ENCODE results near the gene CCDC171.
"Not testable (repeated sequence)": the region's sequence is repeated elsewhere in the genome, so short reads cannot be mapped to it uniquely, and the experiment has no call there.

CCDC171 gene

DNA sequence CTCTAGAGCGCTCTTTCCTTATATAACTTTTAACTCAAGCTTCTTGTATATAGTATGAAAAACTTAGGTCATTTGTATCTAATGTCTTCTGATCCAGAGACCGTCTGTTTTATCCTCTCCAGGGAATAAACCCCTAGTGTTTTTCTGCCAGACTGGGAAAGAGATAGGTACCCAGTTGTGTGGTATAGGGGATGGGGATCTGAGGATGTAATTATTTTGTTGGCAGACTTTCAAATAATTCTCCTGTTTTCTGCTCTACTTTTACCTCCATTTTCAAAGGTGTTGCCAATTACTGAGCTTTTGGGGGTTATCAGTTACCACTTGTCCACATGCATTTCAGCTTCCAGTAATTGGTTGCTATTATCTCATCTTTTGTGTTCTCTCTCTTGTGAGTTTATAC is 17.9 kb downstream of the CCDC171 start:
- H3K27ac ChIP-seq: no peak overlapping the region
- TF ChIP-seq, protein P1, sequence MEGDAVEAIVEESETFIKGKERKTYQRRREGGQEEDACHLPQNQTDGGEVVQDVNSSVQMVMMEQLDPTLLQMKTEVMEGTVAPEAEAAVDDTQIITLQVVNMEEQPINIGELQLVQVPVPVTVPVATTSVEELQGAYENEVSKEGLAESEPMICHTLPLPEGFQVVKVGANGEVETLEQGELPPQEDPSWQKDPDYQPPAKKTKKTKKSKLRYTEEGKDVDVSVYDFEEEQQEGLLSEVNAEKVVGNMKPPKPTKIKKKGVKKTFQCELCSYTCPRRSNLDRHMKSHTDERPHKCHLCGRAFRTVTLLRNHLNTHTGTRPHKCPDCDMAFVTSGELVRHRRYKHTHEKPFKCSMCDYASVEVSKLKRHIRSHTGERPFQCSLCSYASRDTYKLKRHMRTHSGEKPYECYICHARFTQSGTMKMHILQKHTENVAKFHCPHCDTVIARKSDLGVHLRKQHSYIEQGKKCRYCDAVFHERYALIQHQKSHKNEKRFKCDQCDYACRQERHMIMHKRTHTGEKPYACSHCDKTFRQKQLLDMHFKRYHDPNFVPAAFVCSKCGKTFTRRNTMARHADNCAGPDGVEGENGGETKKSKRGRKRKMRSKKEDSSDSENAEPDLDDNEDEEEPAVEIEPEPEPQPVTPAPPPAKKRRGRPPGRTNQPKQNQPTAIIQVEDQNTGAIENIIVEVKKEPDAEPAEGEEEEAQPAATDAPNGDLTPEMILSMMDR (IDR thresholded peaks at IDR 0.05): no peak
- TF ChIP-seq ZFX (IDR thresholded peaks at IDR 0.05; ENCODE audit: borderline replicate concordance): no peak

DNA sequence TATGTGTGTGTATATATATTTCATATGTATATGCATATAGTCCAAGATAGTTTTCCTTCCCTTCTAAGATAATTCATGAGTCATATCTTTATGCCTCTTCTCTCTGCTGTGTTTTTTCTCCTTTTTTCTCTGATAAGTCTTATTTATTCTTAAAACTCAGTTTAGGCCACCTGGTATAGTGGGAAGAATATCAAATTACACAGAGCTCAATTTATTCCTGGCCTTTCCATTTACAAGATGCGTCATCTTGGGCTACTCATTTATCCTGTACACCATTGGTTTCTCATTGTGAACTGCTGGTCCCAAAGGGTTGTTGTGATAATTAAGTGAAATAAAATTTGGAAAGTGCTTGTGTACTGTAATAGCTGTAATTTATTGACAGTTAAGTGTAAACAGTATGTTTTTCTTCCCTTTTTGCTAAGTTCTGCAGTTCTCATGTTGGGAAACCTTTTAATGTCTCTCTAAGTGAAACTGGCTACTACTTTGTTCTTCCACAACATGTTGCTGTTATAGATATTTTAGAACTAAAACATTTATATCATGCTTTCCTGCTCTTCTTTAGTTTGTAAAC is 19.4 kb downstream of the CCDC171 start:
- H3K27ac ChIP-seq: no peak overlapping the region
- TF ChIP-seq, protein P1 (IDR thresholded peaks at IDR 0.05): no peak
- TF ChIP-seq ZFX (IDR thresholded peaks at IDR 0.05; ENCODE audit: borderline replicate concordance): no peak

DNA sequence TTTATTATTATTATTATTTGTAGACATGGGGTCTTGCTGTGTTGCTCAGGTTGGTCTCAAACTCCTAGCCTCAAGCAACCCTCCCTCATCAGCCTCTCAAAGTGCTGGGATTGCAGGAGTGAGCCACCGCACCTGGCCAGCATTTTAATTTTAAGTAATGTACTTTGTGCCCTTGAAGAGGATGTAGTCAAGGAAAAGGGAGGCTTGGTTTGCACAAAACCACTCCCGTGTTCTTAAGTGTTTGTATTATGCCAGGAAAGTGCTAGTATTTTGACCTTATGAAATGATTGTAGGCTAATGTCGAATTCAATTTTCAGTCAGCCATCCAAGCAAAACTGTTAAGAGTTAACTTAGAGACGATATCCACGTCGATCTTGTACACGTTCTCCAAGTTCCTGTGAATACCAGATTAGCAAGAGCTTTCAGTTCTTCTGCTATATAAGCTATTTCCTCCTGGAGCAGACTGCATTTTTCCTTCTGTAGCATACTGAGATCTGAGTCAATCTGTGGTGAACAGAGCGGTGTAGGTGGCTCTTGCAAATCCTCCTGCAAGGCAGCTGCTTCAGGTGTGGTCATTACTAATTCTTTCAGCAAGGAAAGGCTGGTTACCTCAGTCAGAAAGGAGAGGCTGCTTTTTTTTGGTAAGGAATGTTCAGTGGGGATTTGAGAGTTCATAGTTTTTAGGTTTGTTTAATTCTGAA is 23.7 kb downstream of the CCDC171 start:
- TF ChIP-seq, protein P1 (IDR thresholded peaks at IDR 0.05): no peak
- no peak for TF ChIP-seq ZFX (IDR thresholded peaks at IDR 0.05; ENCODE audit: borderline replicate concordance)
- no peak overlapping the region for H3K27ac ChIP-seq

DNA sequence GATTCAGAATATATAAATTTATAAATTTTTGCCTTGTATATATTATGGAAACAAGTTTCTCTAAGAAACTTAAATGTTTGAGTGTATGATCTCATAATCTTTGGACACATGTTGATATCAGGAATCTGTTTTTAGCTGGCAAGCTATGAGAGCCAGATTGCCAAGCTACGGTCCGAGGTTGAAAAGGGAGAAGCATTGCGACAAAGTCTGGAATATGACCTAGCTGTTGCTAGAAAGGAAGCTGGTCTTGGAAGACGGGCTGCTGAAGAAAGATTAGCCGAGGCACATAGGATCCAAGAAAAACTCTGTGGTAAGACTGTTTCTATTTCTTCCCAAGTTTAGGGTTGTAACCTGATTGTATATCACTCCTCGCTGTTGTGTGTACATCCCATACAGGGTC is 25.9 kb downstream of the CCDC171 start:
- no peak overlapping the region for H3K27ac ChIP-seq
- TF ChIP-seq, protein P1 (IDR thresholded peaks at IDR 0.05): no peak
- TF ChIP-seq ZFX (IDR thresholded peaks at IDR 0.05; ENCODE audit: borderline replicate concordance): no peak

DNA sequence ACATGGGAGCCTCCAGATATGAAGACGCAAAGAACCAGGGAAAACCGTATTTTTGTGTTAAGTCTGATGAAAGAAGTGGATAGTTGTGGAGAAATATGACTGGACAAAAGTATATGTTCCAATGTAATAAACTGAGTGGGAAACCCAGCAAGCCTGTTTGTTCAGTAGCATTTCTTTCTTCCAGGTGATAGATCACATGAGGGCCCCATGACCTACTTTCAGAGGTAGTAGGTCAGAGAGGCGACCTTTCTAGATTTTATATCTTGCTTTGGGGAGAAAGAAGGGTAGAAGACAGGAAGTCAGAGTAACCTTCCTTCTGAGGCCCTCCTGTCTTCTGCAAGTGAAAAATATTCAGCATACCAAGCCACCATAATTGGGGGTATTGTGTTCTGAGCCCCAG is 31.5 kb downstream of the CCDC171 start:
- no peak overlapping the region for H3K27ac ChIP-seq
- TF ChIP-seq, protein P1 (IDR thresholded peaks at IDR 0.05): no peak
- no peak for TF ChIP-seq ZFX (IDR thresholded peaks at IDR 0.05; ENCODE audit: borderline replicate concordance)

DNA sequence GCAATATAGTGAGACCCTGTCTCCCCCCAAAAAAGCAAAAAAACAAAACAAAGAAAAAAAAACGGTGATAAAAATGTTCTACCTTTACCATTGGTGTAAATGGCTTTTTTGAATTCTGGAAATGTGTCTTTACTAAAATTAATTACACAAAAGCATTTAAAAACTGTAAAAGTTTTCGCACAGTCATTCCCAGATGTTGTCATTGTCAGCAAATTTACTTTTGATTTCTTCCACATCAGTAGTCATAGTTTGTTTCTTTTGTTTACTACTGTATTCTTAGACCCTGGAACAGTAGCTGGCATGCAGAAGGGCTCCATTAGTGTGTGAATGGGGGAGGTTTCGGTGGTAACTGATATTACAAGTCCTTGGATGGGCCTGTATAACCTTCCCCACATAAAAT is 39.5 kb downstream of the CCDC171 start:
- TF ChIP-seq, protein P1 (IDR thresholded peaks at IDR 0.05): no peak
- no peak for TF ChIP-seq ZFX (IDR thresholded peaks at IDR 0.05; ENCODE audit: borderline replicate concordance)
- no peak overlapping the region for H3K27ac ChIP-seq

DNA sequence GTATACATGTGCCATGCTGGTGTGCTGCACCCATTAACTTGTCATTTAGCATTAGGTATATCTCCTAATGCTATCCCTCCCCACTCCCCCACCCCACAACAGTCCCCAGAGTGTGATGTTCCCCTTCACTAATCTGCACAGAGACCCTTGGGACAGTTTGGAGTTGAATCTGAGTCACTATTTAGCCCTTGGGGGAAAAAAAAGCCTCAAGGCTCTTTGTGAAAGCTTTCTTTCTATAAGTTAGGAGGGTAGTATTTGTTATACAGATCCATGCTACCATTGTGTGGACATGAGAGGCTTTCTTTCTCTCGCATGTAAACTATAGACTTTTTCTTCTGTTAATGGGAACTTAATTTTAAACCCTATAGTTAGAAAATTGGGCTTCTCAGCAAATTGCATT is 40.1 kb downstream of the CCDC171 start:
- not testable (repeated sequence) for H3K27ac ChIP-seq

DNA sequence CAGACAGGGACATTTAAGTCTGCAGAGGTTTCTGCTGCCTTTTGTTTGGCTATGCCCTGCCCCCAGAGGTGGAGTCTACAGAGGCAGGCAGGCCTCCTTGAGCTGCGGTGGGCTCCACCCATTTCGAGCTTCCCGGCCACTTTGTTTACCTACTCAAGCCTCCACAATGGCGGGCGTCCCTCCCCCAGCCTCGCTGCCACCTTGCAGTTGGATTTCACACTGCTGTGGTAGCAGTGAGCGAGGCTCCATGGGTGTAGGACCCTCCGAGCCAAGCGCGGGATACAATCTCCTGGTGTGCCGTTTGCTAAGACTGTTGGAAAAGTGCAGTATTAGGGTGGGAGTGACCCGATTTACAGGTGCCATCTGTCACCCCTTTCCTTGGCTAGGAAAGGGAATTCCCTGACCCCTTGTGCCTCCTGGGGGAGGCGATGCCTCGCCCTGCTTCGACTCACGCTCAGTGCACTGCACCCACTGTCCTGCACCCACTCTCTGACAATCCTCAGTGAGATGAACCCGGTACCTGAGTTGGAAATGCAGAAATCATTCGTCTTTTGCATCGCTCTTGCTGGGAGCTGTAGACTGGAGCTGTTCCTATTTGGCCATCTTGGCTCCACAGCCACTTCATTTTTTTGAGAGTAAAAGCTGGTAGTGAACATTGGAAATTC is 48.0 kb downstream of the CCDC171 start:
- not testable (repeated sequence) for H3K27ac ChIP-seq

Data from 22Rv1 (cell line).